NCI-H524 treated with DMSO at 0.1 percent for 48 hours (cell line): ENCODE measurements around the gene PIK3R6.

Source experiments
- DNase-seq: peaks from one replicate; lab custom pipeline; 2025; lab: John Stamatoyannopoulos, UW

PIK3R6 gene

GRCh38 chr17:8855477-8856204, 11.8 kb downstream of the PIK3R6 start:
- DNase-seq, result no peak

DNA sequence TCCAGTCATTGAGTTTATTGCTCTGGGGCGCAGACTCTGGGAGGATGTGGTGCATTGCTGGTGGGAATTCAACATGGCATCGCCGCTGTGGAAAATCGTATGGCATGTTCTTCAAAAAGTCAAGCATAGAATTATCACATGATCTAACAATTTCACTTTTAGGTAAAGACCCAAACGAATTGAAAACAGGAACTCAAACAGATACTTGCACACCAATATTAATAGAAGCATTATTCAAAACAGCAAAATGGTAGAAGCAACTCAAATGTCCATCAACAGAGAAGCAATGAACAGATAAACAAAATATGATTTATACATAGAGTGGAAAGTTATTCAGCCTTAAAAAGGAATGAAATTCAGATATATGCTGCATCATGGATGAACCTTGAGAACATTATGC, 15.9 kb downstream of the PIK3R6 start:
- DNase-seq, result no peak

GRCh38 chr17:8849311-8850041, 18.0 kb downstream of the PIK3R6 start:
- no peak for DNase-seq

DNA sequence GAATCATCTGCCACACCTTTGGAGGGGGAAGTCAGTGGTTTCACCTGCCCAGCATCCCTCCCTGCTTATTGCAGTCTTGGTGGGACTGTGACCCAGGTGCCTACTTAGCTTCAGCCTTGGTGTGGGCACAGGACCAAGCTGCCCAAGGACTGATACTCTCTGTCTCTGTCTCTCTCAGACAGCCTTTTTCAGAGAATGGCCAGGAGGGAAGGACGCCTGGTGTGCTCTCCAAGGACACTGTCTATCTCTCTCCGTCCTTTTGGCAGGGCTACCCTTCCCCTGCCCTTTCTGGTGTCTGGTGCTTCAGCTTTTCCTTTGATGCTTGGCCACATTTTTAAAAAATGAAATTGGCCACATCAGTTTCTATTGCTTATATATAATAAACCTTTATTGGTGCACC, 19.6 kb downstream of the PIK3R6 start:
- no peak for DNase-seq

DNA sequence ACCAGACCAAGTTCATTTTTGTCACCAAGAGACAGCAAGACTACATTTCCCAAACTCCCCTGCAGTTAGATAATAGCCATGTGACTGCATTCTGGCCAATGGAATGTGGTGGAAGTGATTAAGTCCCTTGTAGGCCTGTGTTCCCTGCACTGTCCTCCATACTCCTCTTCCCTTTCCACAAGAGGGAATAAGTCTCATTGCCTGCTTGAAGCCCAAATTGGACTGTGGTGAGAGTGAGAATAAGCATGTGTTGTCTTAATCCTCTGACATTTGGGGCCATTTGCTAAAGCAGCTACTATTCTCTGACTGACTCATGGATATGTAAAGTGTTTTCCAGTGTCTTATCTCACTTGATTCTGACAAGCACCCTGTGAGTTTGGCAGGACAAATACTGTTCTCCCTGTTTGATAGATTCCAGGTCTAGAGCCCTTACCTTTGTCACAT, 20.7 kb downstream of the PIK3R6 start:
- no peak for DNase-seq

- no peak for DNase-seq
Measured at GRCh38 chr17:8844229-8845218, 22.9 kb downstream of the PIK3R6 start.

GRCh38 chr17:8843344-8843743, 24.1 kb downstream of the PIK3R6 start:
- no peak for DNase-seq

DNA sequence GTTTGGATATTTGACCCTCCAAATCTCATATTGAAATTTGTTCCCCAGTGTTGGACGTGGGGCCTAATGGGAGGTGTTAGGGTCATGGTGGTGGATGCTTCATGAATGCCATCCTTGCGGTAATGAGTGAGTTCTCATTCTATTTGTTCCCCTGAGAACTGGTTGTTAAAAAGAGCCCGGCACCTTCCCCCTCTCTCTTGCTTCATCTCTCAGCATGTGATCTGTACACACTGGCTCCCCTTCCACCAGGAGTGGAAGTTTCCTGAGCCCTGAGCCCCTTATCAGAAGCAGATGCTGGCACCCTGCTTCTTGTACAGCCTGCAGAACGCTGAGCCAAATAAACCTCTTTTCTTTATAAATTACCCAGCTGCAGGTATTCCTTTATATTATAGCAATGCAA, 25.6 kb downstream of the PIK3R6 start:
- no peak for DNase-seq

- no peak for DNase-seq
Measured at GRCh38 chr17:8839410-8839935, 28.0 kb downstream of the PIK3R6 start.

GRCh38 chr17:8838551-8839095, 28.9 kb downstream of the PIK3R6 start:
- no peak for DNase-seq

- no peak for DNase-seq
Measured at GRCh38 chr17:8837563-8838075, 29.9 kb downstream of the PIK3R6 start.

DNA sequence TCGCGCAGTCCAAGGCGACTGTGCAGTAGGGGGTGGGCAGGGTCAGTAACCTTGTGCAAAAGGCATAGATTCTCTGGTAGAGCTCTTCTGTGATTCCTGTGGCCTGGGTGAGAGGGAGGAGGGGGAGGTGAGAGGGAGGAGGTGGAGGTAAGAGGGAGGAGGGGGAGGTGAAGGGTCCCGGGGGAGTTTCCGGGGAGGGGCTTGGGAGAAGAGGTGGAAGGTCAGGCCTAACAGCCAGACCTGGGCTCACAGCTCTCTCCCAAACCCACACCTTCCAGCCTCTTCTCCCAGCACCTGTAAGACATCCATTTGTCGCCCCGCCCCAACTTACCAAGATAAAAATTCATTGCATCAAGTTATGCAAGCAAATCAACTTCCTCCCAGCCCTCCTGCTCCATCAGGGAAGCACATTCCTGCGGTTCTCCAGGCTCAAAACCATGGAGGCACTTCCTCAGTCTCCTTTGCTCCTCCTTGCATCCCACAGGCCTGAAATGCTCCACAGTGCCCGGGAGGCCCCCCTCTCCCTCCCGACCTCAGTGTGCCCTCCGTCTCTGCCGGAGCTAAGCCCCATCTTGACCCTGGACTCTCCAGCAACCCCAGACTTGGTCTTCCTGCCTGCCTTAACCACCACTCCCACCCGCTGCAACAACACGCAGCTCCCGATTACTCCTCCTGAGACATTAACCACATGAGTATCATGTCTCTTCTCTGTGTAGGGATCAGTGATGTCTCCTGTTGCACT, 30.5 kb downstream of the PIK3R6 start:
- DNase-seq, result no peak

DNA sequence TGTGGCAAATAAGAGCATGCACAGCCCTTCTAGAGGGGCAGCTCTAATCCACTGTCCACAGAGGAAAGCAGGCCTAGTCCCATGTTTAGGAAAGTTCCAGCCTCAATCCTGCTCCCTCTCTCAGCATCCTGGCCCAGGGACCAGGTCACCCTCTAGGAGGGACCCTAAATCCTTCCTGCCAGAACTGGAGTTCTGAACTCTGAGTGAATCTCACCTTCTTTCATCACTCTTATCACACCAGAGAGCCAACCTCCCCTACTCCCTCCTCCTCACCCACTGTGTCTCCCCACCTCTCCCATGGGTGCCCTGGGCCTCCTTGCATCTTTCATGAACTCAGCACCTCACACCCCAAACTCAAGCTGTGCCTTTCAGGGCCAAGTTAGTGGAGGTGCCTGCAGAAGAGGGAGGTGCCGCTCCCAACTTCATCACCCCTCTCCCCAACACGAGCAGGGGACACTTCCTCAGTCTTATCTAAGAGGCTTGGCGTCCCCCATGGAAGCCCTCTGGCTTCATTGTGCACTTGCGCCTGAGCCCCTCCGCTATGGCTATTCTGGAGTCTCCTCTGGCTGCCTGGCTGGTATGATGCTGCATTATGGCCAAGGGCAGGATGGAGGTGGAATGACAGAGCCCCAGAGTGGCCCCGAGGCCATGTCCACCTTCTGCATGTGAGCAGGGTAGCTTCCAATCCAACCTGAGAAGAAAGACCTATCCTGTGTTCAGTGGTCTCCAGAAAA, 31.7 kb downstream of the PIK3R6 start:
- no peak for DNase-seq

GRCh38 chr17:8835106-8835505, 32.4 kb downstream of the PIK3R6 start:
- no peak for DNase-seq

GRCh38 chr17:8832711-8833352, 34.6 kb downstream of the PIK3R6 start:
- DNase-seq, result no peak

DNA sequence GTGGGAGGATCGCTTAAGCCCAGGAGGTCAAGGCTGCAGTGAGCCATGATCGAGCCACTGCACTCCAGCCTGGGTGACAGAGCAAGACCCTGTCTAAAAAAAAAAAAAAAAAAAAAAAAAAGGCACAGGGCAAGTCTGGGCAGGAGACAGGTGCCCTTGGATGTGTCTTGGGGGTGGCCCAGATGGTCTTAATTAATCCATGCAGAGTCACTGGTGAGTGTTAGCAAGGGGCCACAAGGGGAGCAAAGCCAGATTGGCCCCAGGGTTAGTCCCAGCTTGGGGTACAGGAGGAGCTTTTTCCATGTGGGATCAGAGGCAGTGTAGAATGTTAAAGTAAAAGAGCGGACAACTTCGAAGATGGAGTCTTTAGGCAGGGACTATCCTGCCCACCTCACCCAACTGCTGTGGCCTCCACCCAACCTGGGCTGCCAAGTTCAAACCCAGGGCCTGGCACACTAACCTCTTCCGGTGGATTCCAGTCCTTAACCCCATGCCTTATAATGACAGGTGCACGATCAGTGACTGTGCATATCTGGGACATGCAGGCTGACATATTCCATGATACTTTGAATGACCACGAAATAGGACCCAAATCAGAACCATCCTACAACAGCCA, 36.1 kb downstream of the PIK3R6 start:
- DNase-seq, result no peak

- DNase-seq, result no peak
Measured at GRCh38 chr17:8830141-8830540, 37.3 kb downstream of the PIK3R6 start.

DNA sequence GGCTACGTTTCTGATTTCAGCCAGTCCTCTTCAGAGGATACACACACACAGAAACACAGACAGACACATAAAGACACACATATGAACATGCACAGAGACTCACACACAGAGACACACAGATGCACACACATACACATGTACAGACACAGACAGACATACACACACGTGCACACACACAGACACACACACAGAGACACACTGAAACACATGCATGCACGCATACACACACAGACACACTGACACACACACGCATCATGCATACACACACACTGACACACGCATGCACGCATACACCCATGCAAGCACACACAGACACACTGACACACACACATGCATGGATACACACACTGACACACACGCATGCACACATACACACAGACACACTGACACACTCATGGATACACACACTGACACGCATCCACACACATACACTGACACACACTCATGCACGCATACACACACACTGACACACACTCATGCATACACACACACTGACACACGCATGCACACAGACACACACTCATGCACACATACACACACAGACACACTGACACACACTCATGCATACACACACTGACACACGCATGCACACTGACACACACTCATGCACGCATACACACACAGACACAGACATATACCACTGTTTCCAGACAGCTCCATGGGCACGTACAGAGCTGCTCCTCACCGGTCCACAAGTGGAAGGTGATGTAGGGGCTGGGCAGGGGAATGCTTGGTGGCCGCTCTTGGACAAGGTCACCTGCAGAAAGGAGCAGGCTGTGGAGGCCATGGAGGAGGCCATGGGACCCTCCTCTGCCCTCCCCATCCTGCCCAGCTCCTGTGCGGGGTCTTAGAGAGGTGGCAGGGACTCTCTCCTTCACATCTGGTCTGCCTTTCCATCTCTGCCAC, 38.2 kb downstream of the PIK3R6 start:
- no peak for DNase-seq
